Measurements from ENCODE around the gene TMEM9.

DNA sequence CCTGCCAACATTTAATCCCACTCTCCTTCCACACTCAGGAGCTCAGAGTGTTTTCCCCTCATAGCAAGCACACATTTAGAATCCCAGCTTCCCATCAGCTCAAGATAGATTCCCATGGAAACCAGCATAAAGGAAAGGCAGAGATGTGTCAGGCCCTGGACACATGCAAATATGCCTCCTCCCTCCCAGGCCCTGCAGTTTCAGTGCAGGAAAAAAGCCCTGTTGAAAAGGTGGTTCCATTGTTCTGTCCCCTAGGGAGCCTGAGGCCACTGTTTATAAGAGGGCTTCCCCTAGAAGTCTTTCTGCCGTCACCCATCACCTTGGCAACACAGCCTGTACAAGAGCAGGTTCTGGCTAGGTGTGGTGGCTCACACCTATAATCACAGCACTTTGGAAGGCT, 45.7 kb downstream of the TMEM9 start:
- TF ChIP-seq TAF1 (IDR thresholded peaks at IDR 0.05; ENCODE audit: low read depth, low read length) = no peak
- TF ChIP-seq POLR2A (IDR thresholded peaks at IDR 0.05; ENCODE audit: low read depth, low read length) = no peak
